Hematopoietic multipotent progenitor cell treated with erythropoietin and hydrocortisone succinate and interleukin-3 and kit ligand, for 8 days (in vitro differentiated cells): Measurements from ENCODE around the gene CYP19A1.

ENCODE experiments used
- DNase-seq: peaks from one replicate; pipeline ENCODE4 v3.0.0-alpha.2; 2015

The CYP19A1 gene

DNA sequence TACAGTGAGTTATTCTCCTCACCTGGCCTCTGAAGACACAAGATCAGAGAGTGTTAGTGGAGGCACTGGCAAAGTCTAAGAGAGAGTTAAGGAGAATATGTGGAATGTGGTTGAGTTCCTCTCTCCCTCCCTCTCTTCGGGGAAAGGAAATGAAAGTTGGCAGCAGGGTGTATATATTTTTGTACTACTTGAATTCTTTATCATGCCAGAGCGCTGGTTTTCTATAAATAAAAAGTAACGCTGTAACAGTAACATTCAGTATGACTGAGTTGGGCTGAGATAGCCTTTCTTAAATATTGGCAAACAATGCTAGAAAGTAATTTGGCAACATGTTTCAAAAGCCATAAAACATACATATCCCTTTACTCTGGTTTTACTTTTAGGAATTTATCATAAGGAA lies 166.2 kb downstream of the CYP19A1 start:
- no peak for DNase-seq

DNA sequence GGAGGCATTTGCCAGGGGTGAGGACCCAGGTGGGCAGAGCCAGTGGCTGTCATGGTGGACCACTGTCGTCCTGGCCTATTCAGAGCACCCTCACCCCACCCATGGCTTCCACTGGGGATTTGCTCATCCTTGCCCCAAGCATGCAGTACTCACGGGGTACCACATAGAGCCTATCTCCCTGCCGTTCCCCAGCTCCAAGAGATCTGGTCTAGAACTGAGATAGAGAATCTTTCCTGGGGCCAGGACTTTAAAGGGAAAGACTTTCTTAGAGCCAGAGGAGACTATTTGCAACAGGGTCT lies 166.8 kb downstream of the CYP19A1 start:
- DNase-seq, result no peak

DNA sequence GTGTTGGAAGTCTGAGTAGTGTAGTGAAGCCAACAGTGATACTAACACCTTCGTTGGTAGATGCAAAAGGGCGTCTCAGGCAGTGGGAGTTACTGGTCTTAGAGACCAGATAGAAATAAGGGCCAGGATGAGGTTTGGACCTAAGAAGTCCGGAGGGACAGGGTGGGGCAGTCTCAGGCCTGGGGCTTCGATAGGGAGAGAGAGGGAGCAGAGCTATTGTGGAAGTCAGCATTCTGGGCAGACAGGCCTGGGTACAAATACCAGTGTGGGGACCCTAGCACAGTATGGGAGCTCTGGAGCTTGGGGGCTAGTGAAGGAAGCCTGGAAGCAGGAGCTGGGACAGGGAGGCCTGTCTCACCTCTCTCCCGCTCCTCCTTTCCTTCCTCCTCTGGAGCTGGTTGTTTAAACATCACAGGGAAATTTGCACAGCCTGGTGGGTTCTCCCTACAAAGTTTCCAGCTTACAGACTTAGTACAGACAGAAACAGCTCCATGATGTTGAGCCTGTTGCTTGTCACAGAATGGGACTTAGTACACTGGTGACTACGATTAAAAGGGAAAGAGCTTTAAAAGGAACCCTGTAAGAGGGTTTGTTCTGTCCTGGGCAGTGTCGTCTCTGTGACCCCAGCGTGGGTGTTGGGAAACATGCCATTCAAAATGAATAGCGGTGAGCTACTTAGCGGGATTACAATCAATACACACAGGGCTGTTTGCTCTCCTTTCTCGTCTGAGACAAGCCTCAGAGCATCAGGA lies 167.3 kb downstream of the CYP19A1 start:
- DNase-seq, result no peak

DNA sequence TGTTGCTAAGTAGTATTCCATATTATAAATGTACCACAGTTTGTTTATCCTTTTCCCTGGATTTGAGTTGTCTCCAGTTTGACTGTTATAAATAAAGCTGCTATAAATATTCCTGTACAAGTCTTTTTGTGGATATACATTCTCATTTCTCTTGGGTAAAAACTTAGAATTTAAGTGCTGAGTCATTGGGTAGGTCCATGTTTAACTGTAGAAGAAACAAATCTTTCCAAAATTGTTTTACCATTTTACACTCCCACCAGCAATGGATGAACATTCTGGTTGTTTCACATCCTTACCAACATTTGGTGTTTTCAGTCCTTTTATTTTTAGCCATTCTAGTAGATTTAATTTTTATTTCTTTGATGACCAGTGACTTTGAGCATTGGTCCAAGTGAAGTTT lies 169.7 kb downstream of the CYP19A1 start:
- DNase-seq, result no peak

DNA sequence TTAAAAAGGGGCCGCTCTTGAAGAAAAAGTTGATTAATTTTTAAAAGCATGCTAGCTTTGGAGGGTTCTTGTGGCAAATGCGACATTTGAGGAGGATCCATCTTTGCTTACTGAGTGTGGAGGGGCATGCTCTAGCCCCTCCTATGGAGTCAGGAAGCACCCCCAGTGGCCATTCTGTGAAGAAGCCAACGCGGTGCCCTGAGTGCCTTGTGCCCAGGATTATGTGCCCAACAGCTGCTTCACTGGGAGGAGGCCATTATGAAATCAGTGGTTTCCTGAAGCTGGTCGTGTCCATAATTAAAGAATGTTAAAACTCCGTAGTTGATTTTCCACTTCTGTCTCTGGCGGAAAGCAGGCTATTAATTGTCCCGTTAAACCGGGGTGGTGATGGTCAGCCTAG lies 174.6 kb downstream of the CYP19A1 start:
- no peak for DNase-seq

DNA sequence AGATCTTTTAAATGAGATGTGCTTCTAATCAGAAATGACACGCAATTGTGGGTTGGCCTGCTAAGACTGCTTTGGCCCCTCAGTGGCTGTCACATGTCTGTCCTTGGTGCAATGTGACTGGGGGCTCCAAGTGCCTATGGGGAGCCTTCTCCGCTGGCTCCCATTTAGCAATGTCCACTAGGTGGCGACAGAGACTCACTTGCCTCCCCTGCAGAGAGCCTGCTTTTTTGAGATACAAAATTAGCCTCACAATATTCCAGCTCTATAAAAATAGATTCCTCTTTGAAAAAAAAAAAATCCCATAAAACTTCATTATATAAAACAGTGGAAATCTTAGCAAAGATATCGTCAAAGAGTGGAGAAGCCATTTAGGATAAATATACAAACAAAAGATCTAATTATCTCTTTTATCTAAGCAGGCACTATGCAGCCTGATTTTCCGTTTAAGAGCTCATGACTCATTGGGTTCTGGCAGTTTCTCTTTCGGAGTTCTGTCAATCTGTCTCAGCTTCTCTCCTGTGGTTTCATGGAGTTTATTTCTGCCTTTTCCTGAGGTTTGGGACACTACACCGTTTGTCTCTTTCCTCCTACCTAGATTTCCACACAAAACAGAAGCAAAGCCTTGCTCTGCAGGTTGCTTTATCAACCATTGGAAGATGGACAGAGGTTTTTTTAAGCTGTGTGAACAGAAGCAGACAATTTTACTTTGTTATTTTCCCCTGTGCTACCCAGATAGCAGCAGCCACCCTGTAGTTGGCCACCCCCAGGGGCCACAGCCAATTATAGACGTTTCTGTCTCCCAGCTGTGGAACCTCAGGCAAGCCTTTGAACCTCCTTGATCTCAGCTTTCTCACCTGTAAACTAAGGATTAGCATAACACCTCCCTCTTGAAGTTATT lies 175.3 kb downstream of the CYP19A1 start:
- peak; percentile 75 for DNase-seq

DNA sequence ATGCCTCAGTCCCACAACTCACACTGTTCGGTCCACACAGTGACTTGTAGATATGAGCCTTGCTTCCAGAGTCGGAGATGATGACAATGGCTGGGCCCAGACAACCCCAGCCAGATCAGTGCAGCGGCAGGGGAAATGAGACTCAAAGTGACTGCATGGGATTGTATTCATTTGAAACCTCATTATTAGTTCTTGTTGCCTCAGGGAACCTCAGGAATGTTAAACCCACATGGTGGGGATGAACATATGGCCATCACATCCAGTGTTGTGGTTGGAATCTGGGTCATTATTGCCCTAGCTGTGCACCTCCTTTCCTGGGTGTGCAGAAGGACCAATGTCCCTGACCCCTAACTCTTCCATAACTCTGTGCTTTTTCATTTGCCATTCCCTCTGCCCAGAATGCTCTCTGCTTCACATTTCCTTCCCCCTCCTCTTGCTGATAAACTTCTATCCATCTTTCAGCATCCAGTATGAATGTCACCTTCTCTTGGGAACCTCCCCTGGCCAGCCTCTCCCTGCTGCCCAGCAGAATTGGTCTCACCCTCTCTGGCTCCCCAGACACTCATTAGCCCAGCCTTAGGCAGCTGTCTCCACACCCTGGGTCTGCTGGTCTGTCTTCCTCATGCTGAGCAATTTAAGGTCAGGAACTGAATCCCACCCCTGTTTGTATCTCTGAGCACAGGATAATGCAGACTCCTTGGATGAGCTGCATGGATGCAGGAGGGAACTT lies 176.7 kb downstream of the CYP19A1 start:
- DNase-seq, result no peak

DNA sequence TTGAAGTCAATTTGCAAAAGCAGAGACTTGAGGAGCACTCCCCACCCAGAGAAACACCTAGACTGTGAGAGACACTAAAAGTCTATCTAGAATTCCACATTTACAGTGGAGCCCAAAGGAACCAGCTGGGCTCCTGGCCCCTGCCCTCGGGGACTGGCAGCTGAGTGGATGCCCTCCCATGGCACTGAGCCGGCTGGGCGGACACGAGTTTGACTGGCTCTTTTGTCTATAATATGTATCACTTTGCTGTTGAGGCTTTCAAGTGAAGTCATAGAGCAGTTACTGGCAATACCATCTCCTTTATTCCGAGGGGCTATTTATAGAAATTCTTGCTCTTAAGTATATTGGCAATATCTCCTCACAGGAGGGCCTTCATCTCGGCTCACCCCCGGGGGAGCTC lies 177.9 kb downstream of the CYP19A1 start:
- DNase-seq, result no peak
